ENCODE measurements around the gene MUC5AC.
"Not testable (repeated sequence)": the region's sequence is repeated elsewhere in the genome, so short reads cannot be mapped to it uniquely, and the experiment has no call there.

MUC5AC gene

GRCh38 chr11:1165256-1166041, 7.7 kb downstream of the MUC5AC start:
- no peaks in the 10 kb centered on the region for H3K36me3 ChIP-seq (ENCODE audit: insufficient read depth, low read length)
- H3K4me3 ChIP-seq (ENCODE audit: low read depth, low read length): no peak overlapping the region
- H3K4me1 ChIP-seq (ENCODE audit: control insufficient read depth, insufficient read depth, low read length, unreplicated experiment): no peaks in the 10 kb centered on the region
- H3K27ac ChIP-seq (ENCODE audit: low read depth, low read length): no peak overlapping the region
- H2AFZ ChIP-seq (ENCODE audit: low read length, unreplicated experiment): no peak overlapping the region
- H3K27me3 ChIP-seq (ENCODE audit: insufficient read depth, low read length): no peaks in the 10 kb centered on the region
- H3K79me2 ChIP-seq (ENCODE audit: control insufficient read depth, insufficient read depth, low read length, unreplicated experiment): no peaks in the 10 kb centered on the region

GRCh38 chr11:1167256-1167655, 9.5 kb downstream of the MUC5AC start:
- Histone ChIP-seq H2AFZ (ENCODE audit: low read length, unreplicated experiment) (no peak overlapping the region), H3K4me1 (ENCODE audit: control insufficient read depth, insufficient read depth, low read length, unreplicated experiment) (no peaks in the 10 kb centered on the region), H3K36me3 (ENCODE audit: insufficient read depth, low read length) (no peaks in the 10 kb centered on the region), H3K4me3 (ENCODE audit: low read depth, low read length) (no peak overlapping the region), H3K79me2 (ENCODE audit: control insufficient read depth, insufficient read depth, low read length, unreplicated experiment) (no peaks in the 10 kb centered on the region), H3K27me3 (ENCODE audit: insufficient read depth, low read length) (no peaks in the 10 kb centered on the region), H3K27ac (ENCODE audit: low read depth, low read length) (no peak overlapping the region)

GRCh38 chr11:1167751-1168231, 10.0 kb downstream of the MUC5AC start:
- H3K4me3 ChIP-seq (ENCODE audit: low read depth, low read length): no peak overlapping the region
- no peak overlapping the region for H2AFZ ChIP-seq (ENCODE audit: low read length, unreplicated experiment)
- H3K79me2 ChIP-seq (ENCODE audit: control insufficient read depth, insufficient read depth, low read length, unreplicated experiment): no peaks in the 10 kb centered on the region
- H3K27me3 ChIP-seq (ENCODE audit: insufficient read depth, low read length): no peaks in the 10 kb centered on the region
- no peaks in the 10 kb centered on the region for H3K4me1 ChIP-seq (ENCODE audit: control insufficient read depth, insufficient read depth, low read length, unreplicated experiment)
- H3K27ac ChIP-seq (ENCODE audit: low read depth, low read length): no peak overlapping the region
- H3K36me3 ChIP-seq (ENCODE audit: insufficient read depth, low read length): no peaks in the 10 kb centered on the region

- Histone ChIP-seq H3K36me3 (ENCODE audit: insufficient read depth, low read length) (no peaks in the 10 kb centered on the region), H3K4me3 (ENCODE audit: low read depth, low read length) (no peak overlapping the region), H3K27ac (ENCODE audit: low read depth, low read length) (no peak overlapping the region), H3K79me2 (ENCODE audit: control insufficient read depth, insufficient read depth, low read length, unreplicated experiment) (no peaks in the 10 kb centered on the region), H2AFZ (ENCODE audit: low read length, unreplicated experiment) (no peak overlapping the region), H3K4me1 (ENCODE audit: control insufficient read depth, insufficient read depth, low read length, unreplicated experiment) (no peaks in the 10 kb centered on the region), H3K27me3 (ENCODE audit: insufficient read depth, low read length) (no peaks in the 10 kb centered on the region)
Measured at GRCh38 chr11:1168256-1168655, 10.5 kb downstream of the MUC5AC start.

GRCh38 chr11:1168721-1169161, 11.0 kb downstream of the MUC5AC start:
- H3K4me1 ChIP-seq (ENCODE audit: control insufficient read depth, insufficient read depth, low read length, unreplicated experiment): no peaks in the 10 kb centered on the region
- H3K79me2 ChIP-seq (ENCODE audit: control insufficient read depth, insufficient read depth, low read length, unreplicated experiment): no peaks in the 10 kb centered on the region
- H2AFZ ChIP-seq (ENCODE audit: low read length, unreplicated experiment): no peak overlapping the region
- H3K4me3 ChIP-seq (ENCODE audit: low read depth, low read length): no peak overlapping the region
- no peaks in the 10 kb centered on the region for H3K27me3 ChIP-seq (ENCODE audit: insufficient read depth, low read length)
- H3K36me3 ChIP-seq (ENCODE audit: insufficient read depth, low read length): no peaks in the 10 kb centered on the region
- no peak overlapping the region for H3K27ac ChIP-seq (ENCODE audit: low read depth, low read length)

GRCh38 chr11:1171223-1171984, 13.7 kb downstream of the MUC5AC start:
- Histone ChIP-seq H3K4me3 (ENCODE audit: low read depth, low read length) (no peak overlapping the region), H3K27me3 (ENCODE audit: insufficient read depth, low read length) (no peaks in the 10 kb centered on the region), H3K79me2 (ENCODE audit: control insufficient read depth, insufficient read depth, low read length, unreplicated experiment) (no peaks in the 10 kb centered on the region), H3K4me1 (ENCODE audit: control insufficient read depth, insufficient read depth, low read length, unreplicated experiment) (no peaks in the 10 kb centered on the region), H3K27ac (ENCODE audit: low read depth, low read length) (no peak overlapping the region), H3K36me3 (ENCODE audit: insufficient read depth, low read length) (no peaks in the 10 kb centered on the region), H2AFZ (ENCODE audit: low read length, unreplicated experiment) (no peak overlapping the region)

- Histone ChIP-seq H3K4me1 (ENCODE audit: control insufficient read depth, insufficient read depth, low read length, unreplicated experiment) (no peaks in the 10 kb centered on the region), H2AFZ (ENCODE audit: low read length, unreplicated experiment) (no peak overlapping the region), H3K27ac (ENCODE audit: low read depth, low read length) (no peak overlapping the region), H3K27me3 (ENCODE audit: insufficient read depth, low read length) (no peaks in the 10 kb centered on the region), H3K36me3 (ENCODE audit: insufficient read depth, low read length) (no peaks in the 10 kb centered on the region), H3K79me2 (ENCODE audit: control insufficient read depth, insufficient read depth, low read length, unreplicated experiment) (no peaks in the 10 kb centered on the region), H3K4me3 (ENCODE audit: low read depth, low read length) (no peak overlapping the region)
Measured at GRCh38 chr11:1171985-1172728, 14.4 kb downstream of the MUC5AC start.

- H3K27ac ChIP-seq (ENCODE audit: low read depth, low read length): no peak overlapping the region
- H3K36me3 ChIP-seq (ENCODE audit: insufficient read depth, low read length): no peaks in the 10 kb centered on the region
- no peaks in the 10 kb centered on the region for H3K4me1 ChIP-seq (ENCODE audit: control insufficient read depth, insufficient read depth, low read length, unreplicated experiment)
Measured at GRCh38 chr11:1172729-1173117, 15.0 kb downstream of the MUC5AC start.

GRCh38 chr11:1173396-1173795, 15.6 kb downstream of the MUC5AC start:
- H3K36me3 ChIP-seq (ENCODE audit: insufficient read depth, low read length); H3K27ac ChIP-seq (ENCODE audit: low read depth, low read length); H3K4me1 ChIP-seq (ENCODE audit: control insufficient read depth, insufficient read depth, low read length, unreplicated experiment); H3K27me3 ChIP-seq (ENCODE audit: insufficient read depth, low read length); H3K4me3 ChIP-seq (ENCODE audit: low read depth, low read length); H3K79me2 ChIP-seq (ENCODE audit: control insufficient read depth, insufficient read depth, low read length, unreplicated experiment); H2AFZ ChIP-seq (ENCODE audit: low read length, unreplicated experiment): not testable (repeated sequence)

More at GRCh38 chr11:1172729-1173117, 15.0 kb downstream of the MUC5AC start:
- H3K4me3 ChIP-seq (ENCODE audit: low read depth, low read length): no peak overlapping the region
- H3K27me3 ChIP-seq (ENCODE audit: insufficient read depth, low read length): no peaks in the 10 kb centered on the region
- no peaks in the 10 kb centered on the region for H3K79me2 ChIP-seq (ENCODE audit: control insufficient read depth, insufficient read depth, low read length, unreplicated experiment)
- no peak overlapping the region for H2AFZ ChIP-seq (ENCODE audit: low read length, unreplicated experiment)

- Histone ChIP-seq H3K4me3 (ENCODE audit: low read depth, low read length) (no peak overlapping the region), H3K4me1 (ENCODE audit: control insufficient read depth, insufficient read depth, low read length, unreplicated experiment) (no peaks in the 10 kb centered on the region), H3K27me3 (ENCODE audit: insufficient read depth, low read length) (no peaks in the 10 kb centered on the region), H3K79me2 (ENCODE audit: control insufficient read depth, insufficient read depth, low read length, unreplicated experiment) (no peaks in the 10 kb centered on the region), H3K36me3 (ENCODE audit: insufficient read depth, low read length) (no peaks in the 10 kb centered on the region), H2AFZ (ENCODE audit: low read length, unreplicated experiment) (no peak overlapping the region), H3K27ac (ENCODE audit: low read depth, low read length) (no peak overlapping the region)
Measured at GRCh38 chr11:1174441-1175370, 17.0 kb downstream of the MUC5AC start.
